NCI-H2196 treated with DMSO at 0.1 percent for 48 hours (cell line): ENCODE measurements around the gene RMDN2.
"Not testable (repeated sequence)": the region's sequence is repeated elsewhere in the genome, so short reads cannot be mapped to it uniquely, and the experiment has no call there.

Experiments used
- DNase-seq: peaks from one replicate; lab custom pipeline; 2025; ENCODE audit not compliant: unreplicated experiment; lab: John Stamatoyannopoulos, UW

RMDN2 gene

GRCh38 chr2:37930392-37930791, 5.3 kb downstream of the RMDN2 start:
- DNase-seq, result not testable (repeated sequence)

- not testable (repeated sequence) for DNase-seq
Observed at GRCh38 chr2:37932873-37933272, 7.8 kb downstream of the RMDN2 start.

GRCh38 chr2:37934591-37935513, 9.8 kb downstream of the RMDN2 start:
- no peak for DNase-seq

- not testable (repeated sequence) for DNase-seq
Observed at GRCh38 chr2:37937568-37937967, 12.5 kb downstream of the RMDN2 start.

DNA sequence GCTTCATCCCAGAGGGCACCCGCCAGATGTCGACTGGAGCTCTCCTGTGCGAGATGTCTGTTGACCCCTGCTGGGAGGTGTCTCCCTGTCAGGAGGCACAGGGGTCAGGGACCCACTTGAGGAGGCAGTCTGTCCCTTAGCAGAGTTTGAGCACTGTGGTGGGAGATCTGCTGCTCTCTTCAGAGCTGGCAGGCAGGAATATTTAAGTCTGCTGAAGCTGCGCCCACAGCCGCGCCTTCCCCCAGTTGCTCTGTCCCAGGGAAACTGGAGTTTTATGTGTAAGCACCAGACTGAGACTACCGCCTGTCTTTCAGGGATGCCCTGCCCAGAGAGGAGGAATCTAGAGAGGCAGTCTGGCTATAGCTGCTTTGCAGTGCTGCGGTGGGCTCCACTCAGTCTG, 16.2 kb downstream of the RMDN2 start:
- not testable (repeated sequence) for DNase-seq

DNA sequence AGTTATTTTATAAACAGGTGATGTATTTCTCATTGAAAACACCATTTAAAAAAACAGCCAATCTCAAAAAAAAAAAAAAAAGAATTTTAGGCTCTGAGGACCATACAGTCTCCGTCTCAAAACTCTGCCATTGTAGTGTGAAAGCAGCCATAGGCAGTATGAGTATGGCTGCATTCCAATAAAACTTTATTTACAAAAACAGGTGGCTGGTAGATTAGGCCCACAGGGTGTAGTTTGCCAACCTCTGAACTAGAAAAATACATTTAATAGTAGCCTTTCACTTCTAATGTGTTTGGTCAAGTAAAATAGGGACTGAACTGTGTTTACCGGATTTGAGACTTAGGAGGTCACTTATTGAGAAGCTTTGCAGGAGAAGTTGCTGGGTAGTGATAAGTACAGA, 19.2 kb downstream of the RMDN2 start:
- DNase-seq, result no peak

DNA sequence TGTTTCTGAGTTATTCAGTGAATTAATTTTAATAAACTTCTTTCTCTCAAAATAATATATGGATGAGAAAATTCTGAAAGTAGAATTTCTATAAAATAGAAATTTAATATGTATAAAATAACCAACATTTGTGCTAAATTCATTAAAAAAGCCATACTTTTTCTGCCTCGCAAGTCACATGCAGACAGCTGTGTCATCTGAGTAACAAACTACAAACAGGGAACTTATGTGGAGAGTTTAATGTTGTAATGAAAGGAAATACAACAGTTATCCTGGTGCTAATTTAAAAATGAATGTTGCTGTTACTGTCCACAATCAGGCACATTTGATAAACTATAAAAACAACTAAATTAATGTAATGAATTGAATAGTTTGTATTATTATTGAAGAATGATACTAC, 22.2 kb downstream of the RMDN2 start:
- no peak for DNase-seq

- not testable (repeated sequence) for DNase-seq
Observed at GRCh38 chr2:37962018-37962739, 37.1 kb downstream of the RMDN2 start.

DNA sequence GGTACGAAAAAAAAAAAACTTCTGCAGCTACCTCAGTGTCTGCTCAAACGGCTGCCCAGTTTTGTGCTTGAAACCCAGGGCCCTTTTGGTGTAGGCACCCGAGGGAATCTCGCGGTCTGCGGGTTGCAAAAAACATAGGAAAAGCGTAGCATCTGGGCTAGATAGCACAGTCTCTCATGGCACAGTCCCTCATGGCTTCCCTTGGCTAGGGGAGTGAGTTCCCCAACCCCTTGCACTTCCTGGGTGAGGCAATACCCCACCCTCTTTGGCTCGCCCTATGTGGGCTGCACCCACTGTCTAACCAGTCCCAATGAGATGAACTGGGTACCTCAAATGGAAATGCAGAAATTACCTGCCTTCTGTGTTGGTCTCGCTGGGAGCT, 37.6 kb downstream of the RMDN2 start:
- DNase-seq, result not testable (repeated sequence)

- not testable (repeated sequence) for DNase-seq
Observed at GRCh38 chr2:37963901-37964300, 38.8 kb downstream of the RMDN2 start.

DNA sequence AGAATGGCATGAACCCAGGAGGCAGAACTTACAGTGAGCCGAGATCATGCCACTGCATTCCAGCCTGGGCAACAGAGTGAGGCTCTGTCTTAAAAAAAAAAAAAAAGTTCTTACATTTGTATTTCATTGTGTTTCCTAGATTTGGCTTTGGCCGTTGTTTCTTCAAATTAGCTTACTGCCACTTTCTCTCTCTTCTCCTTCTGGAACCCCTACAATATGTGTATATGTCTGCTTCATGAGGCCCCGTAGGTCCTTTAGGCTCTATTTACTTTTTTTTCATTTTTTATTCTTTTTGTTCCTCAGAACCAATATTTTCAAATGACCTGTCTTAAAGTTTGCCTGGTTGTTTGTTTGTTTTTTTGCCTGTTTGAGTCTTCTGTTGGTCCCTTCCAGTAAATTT, 41.2 kb downstream of the RMDN2 start:
- DNase-seq, result no peak

DNA sequence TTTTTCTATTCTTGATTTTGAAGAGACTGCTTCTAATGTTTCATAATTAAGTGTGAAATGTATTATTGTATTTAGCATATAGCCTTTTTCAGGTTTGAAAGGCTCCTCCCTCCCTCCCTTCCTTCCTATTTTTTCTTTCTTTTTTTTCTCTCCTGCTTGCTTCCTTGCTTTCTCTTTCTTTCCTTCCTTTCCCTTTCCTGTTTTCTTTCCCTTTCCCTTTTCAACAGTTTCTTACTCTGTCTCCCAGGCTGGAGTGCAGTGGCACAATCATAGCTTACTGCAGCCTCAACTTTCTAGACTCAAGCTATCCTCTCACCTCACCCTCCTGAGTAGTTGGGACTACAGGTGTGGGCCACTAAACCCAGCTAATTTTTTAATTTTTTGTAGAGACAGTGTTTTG, 44.6 kb downstream of the RMDN2 start:
- DNase-seq, result no peak

DNA sequence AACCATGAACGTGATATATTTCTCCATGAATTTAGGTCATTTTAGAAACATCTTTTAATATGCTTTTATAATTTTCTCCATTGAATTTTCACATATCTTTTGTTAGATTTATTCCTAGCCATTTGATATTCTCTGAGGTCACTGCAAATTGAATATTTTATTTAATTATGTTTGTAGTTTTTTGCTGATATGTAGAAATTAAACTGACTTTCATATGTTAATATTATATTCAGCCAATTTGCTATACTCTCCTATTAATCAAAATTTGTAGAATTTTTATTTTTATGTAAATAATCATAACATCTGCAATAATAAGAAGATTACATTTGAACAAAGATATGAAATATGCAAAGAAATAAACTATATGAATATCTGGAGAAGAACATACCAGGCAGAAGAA, 46.9 kb downstream of the RMDN2 start:
- DNase-seq, result no peak

- no peak for DNase-seq
Observed at GRCh38 chr2:37973615-37974353, 48.7 kb downstream of the RMDN2 start.

DNA sequence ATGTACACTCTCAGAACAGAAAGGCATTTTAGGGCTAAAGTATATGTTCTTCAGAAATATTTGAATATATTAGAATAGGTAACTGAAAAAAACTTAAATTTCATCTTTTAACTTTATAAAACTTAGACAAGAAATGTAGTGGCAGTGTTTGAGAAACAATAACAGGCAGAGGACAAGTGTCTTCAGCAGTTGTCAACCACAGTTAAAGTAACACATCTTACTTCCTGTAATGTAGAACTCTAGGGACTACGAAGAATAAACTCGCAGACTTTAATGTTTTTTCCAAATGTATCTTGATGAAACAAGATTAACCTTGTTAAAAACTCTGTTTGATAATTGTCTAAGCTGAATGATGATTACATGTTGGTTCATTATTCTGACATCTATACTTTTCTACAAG, 50.7 kb downstream of the RMDN2 start:
- no peak for DNase-seq

- no peak for DNase-seq
Observed at GRCh38 chr2:37976411-37976810, 51.3 kb downstream of the RMDN2 start.

DNA sequence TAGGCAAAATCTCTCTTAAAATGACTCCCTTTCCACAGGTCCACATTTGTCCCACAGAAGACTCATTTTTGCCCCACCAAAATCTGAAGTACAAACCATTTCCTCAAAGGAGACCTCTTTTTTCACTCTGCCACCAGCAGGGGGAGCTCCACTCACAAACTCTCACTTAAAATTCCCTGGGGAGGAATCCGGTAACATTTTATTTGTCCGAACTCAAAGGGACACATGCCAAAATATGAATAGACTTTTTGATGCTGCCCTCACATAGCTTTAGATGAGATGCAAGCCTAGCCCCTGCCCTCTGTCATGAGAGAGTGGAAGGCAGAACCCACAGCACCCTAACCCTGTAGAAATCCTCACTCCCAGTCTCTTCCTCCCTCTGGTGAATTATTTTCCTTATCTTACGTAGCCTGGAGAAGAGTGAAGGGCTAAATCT, 57.1 kb downstream of the RMDN2 start:
- no peak for DNase-seq

GRCh38 chr2:37982847-37983246, 57.8 kb downstream of the RMDN2 start:
- DNase-seq, result no peak

DNA sequence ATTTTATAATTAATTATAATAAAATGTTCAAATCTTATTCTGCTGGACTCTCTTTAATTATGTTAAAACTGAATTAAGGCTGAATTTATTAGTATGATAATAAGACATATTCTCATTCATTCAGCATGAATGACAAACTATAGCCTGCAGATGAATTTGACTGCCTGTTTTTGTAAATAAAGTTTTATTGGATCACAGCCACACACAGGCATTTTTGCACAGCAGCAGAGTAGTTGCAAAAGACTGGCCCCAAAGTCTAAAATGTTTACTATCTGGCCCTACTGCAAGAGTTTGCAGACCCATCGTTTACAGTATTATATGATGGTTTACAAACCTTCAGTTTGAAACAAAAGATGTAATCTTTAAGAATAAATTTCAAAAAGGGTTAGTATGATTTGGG, 58.6 kb downstream of the RMDN2 start:
- DNase-seq, result no peak

DNA sequence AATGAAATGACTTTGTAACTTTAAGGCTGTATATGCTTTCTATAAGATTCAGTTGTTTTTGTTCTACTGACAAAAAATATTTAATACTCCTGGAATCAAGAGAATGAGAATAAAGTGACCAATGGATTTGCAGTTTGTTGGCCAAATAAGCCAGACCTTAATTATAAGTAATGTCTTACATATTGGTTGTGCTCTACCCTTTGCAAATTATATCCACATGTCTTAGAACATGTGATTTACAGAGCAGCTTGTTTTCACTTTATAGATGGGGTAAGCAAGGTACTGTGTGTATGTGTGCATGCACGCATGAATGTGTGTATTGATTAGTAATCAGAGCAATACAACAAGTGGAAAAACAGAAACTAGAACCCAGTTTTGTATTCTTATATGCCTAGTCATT, 59.1 kb downstream of the RMDN2 start:
- no peak for DNase-seq

GRCh38 chr2:37984589-37984988, 59.5 kb downstream of the RMDN2 start:
- no peak for DNase-seq

DNA sequence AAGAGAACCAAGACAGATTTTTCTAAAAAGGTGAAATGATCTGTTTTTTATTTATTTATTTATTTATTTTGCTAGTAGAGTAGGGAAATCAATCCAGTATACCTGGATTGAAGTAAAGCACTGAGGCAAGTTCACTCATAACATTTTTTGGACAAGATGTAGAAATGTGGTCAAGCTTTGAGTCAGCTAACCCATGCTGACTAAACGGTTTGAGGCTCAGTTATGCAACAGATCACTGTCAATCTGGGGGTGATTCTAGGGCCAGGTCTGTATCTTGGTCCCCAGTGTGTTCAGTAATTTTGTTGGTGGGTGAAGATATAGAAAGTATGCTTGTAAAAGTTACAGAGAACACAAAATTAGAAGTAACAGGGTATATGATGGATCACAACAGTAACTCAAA, 60.2 kb downstream of the RMDN2 start:
- DNase-seq, result no peak
